Measurements from ENCODE around the gene CADPS.
A peak's percentile ranks its signal among the peaks of the same experiment; 100 is the strongest.

Gene CADPS

DNA sequence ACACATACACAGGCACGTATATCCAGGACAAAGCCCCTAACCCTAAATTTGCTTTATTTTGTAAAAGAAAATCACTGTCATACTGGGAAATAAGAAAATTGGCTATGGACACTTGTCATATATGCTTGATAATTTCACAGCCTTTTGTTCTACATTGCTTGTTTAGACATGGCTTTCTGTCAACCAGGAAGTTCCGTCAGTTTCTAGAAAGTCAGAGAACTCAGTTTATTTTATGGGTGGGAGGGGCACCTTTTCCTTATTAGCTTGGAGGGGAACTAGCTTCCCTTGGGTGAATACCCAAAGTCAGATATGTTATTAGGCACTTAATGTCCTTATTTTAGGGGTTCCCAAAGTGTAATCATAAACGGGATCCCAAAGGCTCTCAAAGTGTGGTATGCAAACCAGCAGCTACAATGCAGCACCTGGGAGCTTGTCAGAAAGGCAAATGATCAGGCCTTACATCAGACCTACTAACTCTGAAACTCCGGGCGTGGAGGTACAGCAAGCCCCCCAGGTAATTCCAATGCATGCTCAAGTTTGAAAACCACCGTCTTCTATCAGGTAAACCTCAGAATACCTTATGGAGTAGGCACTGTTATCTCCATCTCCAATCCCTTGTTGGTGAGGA, 50.1 kb downstream of the CADPS start:
- no peak for TF ChIP-seq Cebpa-rat (IDR thresholded peaks at IDR 0.05)
- no peak overlapping the region for H3K9ac ChIP-seq

DNA sequence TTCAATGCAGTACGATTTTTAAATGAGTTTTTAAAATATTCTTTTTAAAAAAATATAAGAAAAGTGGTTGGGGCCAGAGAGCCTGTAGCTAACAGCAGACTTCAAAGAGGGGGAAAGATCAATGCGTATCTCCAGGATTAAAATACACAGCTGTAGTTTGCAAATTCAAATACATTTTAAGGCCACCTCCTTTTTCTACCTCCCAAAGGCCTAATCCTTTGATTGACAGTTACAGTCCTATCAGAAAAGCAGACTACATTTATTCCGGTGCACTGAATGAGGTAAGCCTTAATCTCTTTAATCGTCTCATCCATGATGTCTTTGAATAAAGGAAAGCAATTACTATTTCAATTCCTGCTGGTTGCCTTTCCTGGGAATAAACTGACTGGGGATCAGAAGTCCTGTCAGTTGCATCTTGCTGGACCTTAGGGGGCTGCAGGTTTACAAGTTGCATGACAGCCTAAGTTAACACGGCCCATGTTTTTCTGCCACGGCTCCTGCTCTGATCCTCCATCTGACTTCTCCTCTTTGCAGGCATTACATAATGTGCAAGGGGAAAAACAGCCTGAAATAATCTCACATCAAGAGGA, 51.7 kb downstream of the CADPS start:
- peaks cover under 1 to 18% (median 6%) of the 10 kb centered on the region in 10 experiments; a peak in 18 of 20 replicates for H3K4me1 ChIP-seq
- H4K20me1 ChIP-seq, result no peaks in the 10 kb centered on the region
- no peak overlapping the region for H3K27ac ChIP-seq
- H3K4me2 ChIP-seq, result no peak overlapping the region
- no peak overlapping the region for H3K4me3 ChIP-seq
- no peak overlapping the region for H3K9ac ChIP-seq
- no peaks in the 10 kb centered on the region for H3K9me3 ChIP-seq (replicated peaks in 1 of 11)
- no peaks in the 10 kb centered on the region for H3K27me3 ChIP-seq
- H3K36me3 ChIP-seq, result no peaks in the 10 kb centered on the region
- TF ChIP-seq Cebpa-rat (IDR thresholded peaks at IDR 0.05), result no peak

More for the DNA sequence above, 50.1 kb downstream of the CADPS start:
- no peak overlapping the region for H3K4me3 ChIP-seq
- H3K4me1 ChIP-seq, result peaks cover 0 to 14% (median 4%) of the 10 kb centered on the region in 10 experiments; a peak in 9 of 20 replicates
- no peaks in the 10 kb centered on the region for H3K36me3 ChIP-seq
- no peaks in the 10 kb centered on the region for H4K20me1 ChIP-seq
- no peaks in the 10 kb centered on the region for H3K27me3 ChIP-seq
- no peaks in the 10 kb centered on the region for H3K9me3 ChIP-seq (replicated peaks in 1 of 11)
- H3K27ac ChIP-seq, result no peak overlapping the region
- no peak overlapping the region for H3K4me2 ChIP-seq

DNA sequence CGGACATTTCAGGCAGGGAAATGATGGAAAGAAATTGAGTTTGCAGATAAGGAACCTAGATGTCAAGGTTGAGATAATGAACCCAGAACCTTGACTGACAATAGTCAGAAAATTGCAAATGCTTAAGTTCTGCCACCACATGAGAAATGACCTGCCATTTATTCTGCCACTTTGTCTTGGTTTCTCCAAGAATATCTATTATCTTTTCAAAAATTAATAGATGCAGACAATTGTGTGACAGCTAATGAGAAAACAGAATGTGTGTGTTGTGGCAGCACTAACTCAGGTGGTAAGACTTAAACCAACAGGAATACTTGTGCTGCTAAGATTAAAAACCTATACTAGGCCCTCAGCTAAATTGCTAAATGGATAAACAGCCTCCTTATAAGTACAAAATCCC, 52.3 kb downstream of the CADPS start:
- H3K4me2 ChIP-seq, result no peak overlapping the region
- H3K4me1 ChIP-seq, result peaks cover 7 to 25% (median 13%) of the 10 kb centered on the region in 10 experiments
- H3K9ac ChIP-seq, result no peak overlapping the region
- no peak for TF ChIP-seq Cebpa-rat (IDR thresholded peaks at IDR 0.05)
- H3K4me3 ChIP-seq, result no peak overlapping the region
- no peaks in the 10 kb centered on the region for H3K36me3 ChIP-seq
- H3K27me3 ChIP-seq, result no peaks in the 10 kb centered on the region
- no peaks in the 10 kb centered on the region for H4K20me1 ChIP-seq
- no peak overlapping the region for H3K27ac ChIP-seq
- H3K9me3 ChIP-seq (replicated peaks in 1 of 11), result no peaks in the 10 kb centered on the region

DNA sequence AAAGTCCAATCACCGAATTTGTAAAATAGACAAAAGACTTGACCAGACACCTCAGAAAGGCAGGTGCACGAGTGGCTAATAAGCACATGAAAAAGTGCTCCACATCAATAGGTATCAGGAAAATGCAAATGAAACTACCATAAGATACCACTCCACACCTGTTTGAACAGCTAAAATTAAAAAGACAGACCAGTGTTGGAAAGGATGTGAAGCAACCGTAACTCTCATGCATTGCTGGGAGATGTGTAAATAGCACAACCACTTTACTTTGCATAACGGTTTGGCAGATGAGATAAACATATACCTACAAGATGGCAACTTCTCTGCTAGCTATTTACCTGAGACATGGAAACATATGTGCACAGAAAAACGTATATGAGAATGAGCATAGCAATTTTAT, 56.9 kb downstream of the CADPS start:
- no peaks in the 10 kb centered on the region for H3K36me3 ChIP-seq
- H3K4me3 ChIP-seq, result no peak overlapping the region; a peak in 1 of 20 replicates
- H3K4me2 ChIP-seq, result peak overlapping the region; percentile 47 to 82 (median 68)
- no peaks in the 10 kb centered on the region for H3K27me3 ChIP-seq
- no peaks in the 10 kb centered on the region for H3K9me3 ChIP-seq (replicated peaks in 1 of 11)
- peaks cover 29 to 53% (median 36%) of the 10 kb centered on the region in 10 experiments for H3K4me1 ChIP-seq
- peak overlapping the region in 9 of 11 experiments; percentile 64 to 83 (median 76); a peak in 18 of 22 replicates for H3K27ac ChIP-seq
- peak overlapping the region in 5 of 11 experiments; percentile 38 to 48 (median 47); a peak in 7 of 22 replicates for H3K9ac ChIP-seq
- H4K20me1 ChIP-seq, result no peaks in the 10 kb centered on the region
- TF ChIP-seq Cebpa-rat (IDR thresholded peaks at IDR 0.05), result no peak

DNA sequence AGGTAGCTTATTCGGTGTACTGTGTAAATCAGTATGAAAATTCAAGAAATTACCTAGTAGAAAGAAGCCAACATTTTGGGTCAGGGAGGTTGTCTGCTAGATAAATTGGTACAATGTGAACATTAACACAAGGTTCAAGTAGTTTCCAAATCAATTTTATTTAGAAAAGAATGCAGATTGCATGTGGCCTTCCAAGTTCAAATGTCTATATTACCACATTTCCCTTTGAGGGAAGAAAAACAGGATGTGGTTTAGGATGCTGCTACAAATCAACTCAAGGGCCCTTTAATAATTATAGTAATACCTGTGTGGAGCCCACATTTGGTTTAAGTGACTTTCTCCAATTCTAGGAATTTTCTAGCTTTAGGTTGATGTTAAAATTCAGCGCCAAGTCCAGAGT, 57.5 kb downstream of the CADPS start:
- Histone ChIP-seq H3K36me3 (no peaks in the 10 kb centered on the region), H3K27me3 (no peaks in the 10 kb centered on the region), H4K20me1 (no peaks in the 10 kb centered on the region), H3K9ac (peak overlapping the region in 7 of 11 experiments; percentile 11 to 48 (median 46); a peak in 8 of 22 replicates), H3K9me3 (replicated peaks in 1 of 11) (no peaks in the 10 kb centered on the region), H3K4me2 (peak overlapping the region; percentile 47 to 82 (median 68)), H3K4me1 (peaks cover 29 to 53% (median 36%) of the 10 kb centered on the region in 10 experiments), H3K4me3 (peak overlapping the region in 1 of 10 experiments; percentile 12; a peak in 2 of 20 replicates), H3K27ac (peak overlapping the region in 10 of 11 experiments; percentile 14 to 83 (median 76); a peak in 19 of 22 replicates)
- peak in 3 of 11 experiments; percentile 50 to 79 (median 73); a peak in 7 of 22 replicates for TF ChIP-seq Cebpa-rat (IDR thresholded peaks at IDR 0.05)

DNA sequence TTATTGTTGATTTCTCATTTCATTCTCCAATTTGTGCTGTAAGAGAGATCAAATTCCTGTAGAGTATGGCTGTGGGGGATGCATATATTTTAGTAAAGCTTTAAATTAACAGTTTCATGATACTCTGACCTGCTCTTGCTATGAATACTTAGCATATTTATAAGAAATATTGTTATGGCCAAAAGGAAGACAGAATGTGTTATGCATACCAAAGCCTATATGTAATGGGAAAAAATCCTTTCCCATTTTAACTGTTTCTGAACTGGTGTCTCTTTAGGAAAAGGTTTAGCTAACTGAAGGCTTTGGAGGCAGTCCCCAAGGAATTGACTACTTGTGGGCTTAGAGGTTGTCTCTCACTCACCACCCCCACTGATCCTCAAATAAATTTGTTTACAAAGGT, 59.2 kb downstream of the CADPS start:
- Histone ChIP-seq H3K9ac (no peak overlapping the region), H3K4me2 (peak overlapping the region in 10 of 11 experiments; percentile 28 to 82 (median 68); a peak in 19 of 22 replicates), H3K36me3 (no peaks in the 10 kb centered on the region), H3K27me3 (no peaks in the 10 kb centered on the region), H3K9me3 (replicated peaks in 1 of 11) (no peaks in the 10 kb centered on the region), H4K20me1 (no peaks in the 10 kb centered on the region), H3K4me1 (peaks cover 27 to 51% (median 36%) of the 10 kb centered on the region in 10 experiments), H3K27ac (peak overlapping the region in 8 of 11 experiments; percentile 64 to 83 (median 76); a peak in 13 of 22 replicates), H3K4me3 (no peak overlapping the region)
- no peak for TF ChIP-seq Cebpa-rat (IDR thresholded peaks at IDR 0.05)

DNA sequence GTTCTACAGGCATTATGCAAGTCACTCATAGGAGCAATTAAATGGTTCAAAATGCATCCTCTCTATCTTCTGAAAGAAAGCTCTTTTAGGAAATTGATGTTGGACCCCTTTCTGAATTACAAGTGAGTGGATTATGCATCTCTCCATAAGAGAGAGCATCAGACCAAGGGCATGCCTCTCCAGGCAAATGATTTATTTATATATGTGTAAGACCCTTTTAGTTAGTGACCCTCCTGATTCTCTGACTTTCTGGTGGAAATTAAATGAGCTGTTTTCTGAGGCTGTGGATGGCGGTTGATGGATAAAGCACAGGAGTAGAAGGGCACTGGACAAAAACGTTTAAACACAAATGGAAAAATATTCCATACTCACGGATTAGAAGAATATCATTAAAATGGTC, 62.6 kb downstream of the CADPS start:
- no peak overlapping the region for H3K4me2 ChIP-seq
- TF ChIP-seq Cebpa-rat (IDR thresholded peaks at IDR 0.05), result no peak
- peaks cover 10 to 26% (median 24%) of the 10 kb centered on the region in 10 experiments for H3K4me1 ChIP-seq
- H3K4me3 ChIP-seq, result no peak overlapping the region
- H3K36me3 ChIP-seq, result no peaks in the 10 kb centered on the region
- no peak overlapping the region for H3K9ac ChIP-seq
- no peaks in the 10 kb centered on the region for H3K27me3 ChIP-seq
- no peak overlapping the region for H3K27ac ChIP-seq
- H4K20me1 ChIP-seq, result no peaks in the 10 kb centered on the region
- H3K9me3 ChIP-seq (replicated peaks in 1 of 11), result no peaks in the 10 kb centered on the region

DNA sequence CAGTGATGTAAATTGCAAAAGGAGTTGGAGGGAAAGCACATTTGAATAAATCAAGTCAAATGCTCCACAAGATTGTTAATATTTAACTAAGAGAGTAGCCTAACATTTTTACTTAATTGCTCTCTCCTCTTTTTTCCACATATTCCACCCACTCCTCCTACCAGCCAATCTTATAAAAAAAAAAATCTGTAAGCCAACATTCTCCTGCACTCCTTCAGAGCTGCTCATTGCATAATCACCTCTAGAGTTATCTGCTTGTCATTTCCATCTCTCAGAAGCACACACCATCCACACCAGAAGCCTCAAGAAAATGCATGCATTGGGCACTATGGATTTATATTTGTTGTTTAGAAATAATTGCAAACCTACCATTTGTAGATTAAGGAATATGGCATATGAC, 64.1 kb downstream of the CADPS start:
- Histone ChIP-seq H3K9me3 (replicated peaks in 1 of 11) (no peaks in the 10 kb centered on the region), H3K27me3 (no peaks in the 10 kb centered on the region), H3K4me1 (peaks cover 0 to 10% (median 8%) of the 10 kb centered on the region in 10 experiments; a peak in 18 of 20 replicates), H3K36me3 (no peaks in the 10 kb centered on the region), H3K27ac (no peak overlapping the region), H3K9ac (no peak overlapping the region), H3K4me2 (no peak overlapping the region), H4K20me1 (no peaks in the 10 kb centered on the region), H3K4me3 (no peak overlapping the region)
- no peak for TF ChIP-seq Cebpa-rat (IDR thresholded peaks at IDR 0.05)

DNA sequence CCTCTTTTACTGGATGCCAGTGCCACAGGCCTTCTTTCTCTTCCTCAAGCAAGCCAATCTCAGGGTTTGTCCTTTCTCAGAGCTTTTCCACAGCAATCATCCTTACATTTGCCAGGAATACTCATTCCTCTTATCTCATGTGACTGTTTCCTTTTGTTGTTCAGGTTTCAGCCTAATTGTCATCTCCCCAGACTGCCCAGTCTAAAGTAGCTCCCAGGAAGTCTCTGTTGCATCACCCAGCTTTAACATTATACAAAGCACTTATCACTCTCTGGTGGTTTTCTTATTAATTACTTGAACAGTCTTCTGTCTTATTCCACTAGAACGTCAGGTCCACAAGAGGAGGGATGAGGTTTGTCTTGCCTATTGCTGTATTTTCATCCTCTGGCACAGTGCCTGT, 65.8 kb downstream of the CADPS start:
- Histone ChIP-seq H3K4me3 (no peak overlapping the region), H3K36me3 (no peaks in the 10 kb centered on the region), H3K27me3 (no peaks in the 10 kb centered on the region), H3K4me2 (no peak overlapping the region), H3K9me3 (replicated peaks in 1 of 11) (no peaks in the 10 kb centered on the region), H3K27ac (no peak overlapping the region), H3K9ac (no peak overlapping the region), H3K4me1 (peaks cover 0 to 11% (median 0%) of the 10 kb centered on the region in 10 experiments; a peak in 5 of 20 replicates), H4K20me1 (no peaks in the 10 kb centered on the region)
- TF ChIP-seq Cebpa-rat (IDR thresholded peaks at IDR 0.05), result no peak
